ENCODE data around the gene CCPG1. TPM values are rescaled to one million over a fixed set of nuclear protein-coding genes. Genes with fewer than 3 reads are reported as not detected.

The CCPG1 gene
- total RNA-seq, 6 experiments from 2014 or later = 47.3 to 73.1 (median 57.3) TPM

GRCh38 chr15:55398243-55398642 is 9.9 kb downstream of the CCPG1 start:
- H3K27ac ChIP-seq = no peak overlapping the region
- WGBS (ENCODE audit: insufficient coverage, low coverage, low lambda C conversion rate, missing lambda C conversion rate) = 92% methylated on average over 3 of the region's 5 CpGs
- H3K4me3 ChIP-seq = no peak overlapping the region
- no peaks in the 10 kb centered on the region for H3K36me3 ChIP-seq
- no peaks in the 10 kb centered on the region for H3K9me3 ChIP-seq
- ATAC-seq = no peak
- DNase-seq = no peak
- peaks cover 0 to 15% (median 6%) of the 10 kb centered on the region in 4 donors for H3K4me1 ChIP-seq
- no peaks in the 10 kb centered on the region for H3K27me3 ChIP-seq
- no peak for TF ChIP-seq CTCF (IDR thresholded peaks at IDR 0.05)
- TF ChIP-seq POLR2A (IDR thresholded peaks at IDR 0.05) = no peak
- intact Hi-C loops (cut with DNase I) = no loop called here

DNA sequence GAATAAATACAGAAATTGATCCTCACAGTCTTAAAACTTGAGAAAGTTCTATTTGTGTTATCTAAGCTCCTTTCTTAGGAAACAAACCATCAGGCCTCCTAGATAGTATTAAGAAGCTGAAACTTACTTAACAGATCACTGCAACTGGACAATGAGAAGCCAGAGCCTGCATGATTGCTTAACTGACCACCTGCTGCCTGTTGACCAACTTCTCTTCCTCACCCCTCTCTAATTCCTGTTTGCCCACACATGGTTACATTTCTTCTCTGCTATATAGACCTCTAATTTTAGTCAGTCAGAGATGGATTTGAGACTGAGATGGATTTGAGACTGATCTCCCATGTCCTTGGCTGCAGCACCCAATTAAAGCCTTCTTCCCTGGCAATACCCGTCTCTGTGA is 13.5 kb downstream of the CCPG1 start:
- 100% methylated on average over 1 of the region's 1 CpG for WGBS (ENCODE audit: insufficient coverage, low coverage, low lambda C conversion rate, missing lambda C conversion rate)
- Histone ChIP-seq H3K9me3 (no peaks in the 10 kb centered on the region), H3K4me1 (no peaks in the 10 kb centered on the region), H3K36me3 (no peaks in the 10 kb centered on the region), H3K27me3 (no peaks in the 10 kb centered on the region), H3K27ac (no peak overlapping the region), H3K4me3 (no peak overlapping the region)
- DNase-seq = no peak
- intact Hi-C loops (cut with DNase I) = no loop called here
- TF ChIP-seq POLR2A (IDR thresholded peaks at IDR 0.05) (no peak), CTCF (IDR thresholded peaks at IDR 0.05) (no peak)
- peak in 2 of 4 donors; percentile 26 to 40 for ATAC-seq

DNA sequence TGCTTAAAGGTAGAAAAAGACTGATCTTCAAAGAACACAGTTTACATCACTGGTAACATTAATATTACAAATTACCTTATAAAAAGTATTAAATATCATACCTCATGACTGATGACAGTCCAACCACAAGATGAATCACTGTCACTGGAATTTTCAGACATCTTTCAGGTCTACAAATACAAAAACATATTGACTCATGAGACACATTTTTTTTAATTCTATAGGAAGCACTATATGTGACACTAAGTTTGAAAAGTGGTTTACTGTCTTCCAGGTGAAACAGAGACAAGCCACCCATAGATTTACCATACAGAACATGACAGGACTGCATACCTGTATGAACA is 18.9 kb downstream of the CCPG1 start:
- Histone ChIP-seq H3K36me3 (peaks cover 0 to 25% (median under 1%) of the 10 kb centered on the region in 4 donors), H3K4me1 (no peaks in the 10 kb centered on the region), H3K27ac (no peak overlapping the region), H3K4me3 (no peak overlapping the region), H3K9me3 (no peaks in the 10 kb centered on the region), H3K27me3 (no peaks in the 10 kb centered on the region)
- DNase-seq (no peak), ATAC-seq (no peak)
- no peak for TF ChIP-seq CTCF (IDR thresholded peaks at IDR 0.05)
- TF ChIP-seq POLR2A (IDR thresholded peaks at IDR 0.05) = no peak
- intact Hi-C loops (cut with DNase I) = no loop called here

- Histone ChIP-seq H3K4me1 (no peaks in the 10 kb centered on the region), H3K27me3 (no peaks in the 10 kb centered on the region), H3K4me3 (no peak overlapping the region), H3K9me3 (no peaks in the 10 kb centered on the region), H3K27ac (no peak overlapping the region), H3K36me3 (peaks cover 0 to 33% (median 3%) of the 10 kb centered on the region in 4 donors)
- no peak for TF ChIP-seq CTCF (IDR thresholded peaks at IDR 0.05)
- TF ChIP-seq POLR2A (IDR thresholded peaks at IDR 0.05) = no peak
- DNase-seq (no peak), ATAC-seq (no peak)
- intact Hi-C loops (cut with DNase I) = no loop called here
These were observed 21.1 kb downstream of the CCPG1 start for GRCh38 chr15:55387027-55387426.

- ATAC-seq = no peak
- H3K27ac ChIP-seq = no peak overlapping the region
- no peaks in the 10 kb centered on the region for H3K4me1 ChIP-seq
- no peaks in the 10 kb centered on the region for H3K9me3 ChIP-seq
- intact Hi-C loops (cut with DNase I) = no loop called here
- TF ChIP-seq POLR2A (IDR thresholded peaks at IDR 0.05) (no peak), CTCF (IDR thresholded peaks at IDR 0.05) (no peak)
- H3K4me3 ChIP-seq = no peak overlapping the region
- no peaks in the 10 kb centered on the region for H3K27me3 ChIP-seq
- WGBS (ENCODE audit: insufficient coverage, low coverage, low lambda C conversion rate, missing lambda C conversion rate) = 94% methylated on average over 2 of the region's 2 CpGs
- peaks cover 0 to 42% (median 10%) of the 10 kb centered on the region in 4 donors for H3K36me3 ChIP-seq
- DNase-seq = no peak
These were observed 24.5 kb downstream of the CCPG1 start for GRCh38 chr15:55383687-55384086.

Measured in right lobe of liver (tissue), 6 donors.